H9 (cell line): ENCODE data around the gene GRIN2A. TPM values are rescaled to one million over a fixed set of nuclear protein-coding genes. Genes with fewer than 3 reads are reported as not detected.

ENCODE experiments used
- DNase-seq: peaks from one replicate; pipeline ENCODE4 v3.0.0-alpha.2; 2017
- H2AFZ ChIP-seq: one replicate; pipeline ENCODE4 v1.6.1; 2013; ENCODE audit warnings: mild to moderate bottlenecking, low read length, control low read depth, moderate library complexity
- H2AK5ac ChIP-seq: 2 replicates; pipeline ENCODE4 v1.6.1; 2013; ENCODE audit warnings: low read length, control low read depth, mixed read lengths; ENCODE audit not compliant: insufficient read length
- H2BK120ac ChIP-seq: one replicate; pipeline ENCODE4 v1.6.1; 2013; ENCODE audit warnings: low read depth, mild to moderate bottlenecking, low read length, control low read depth, inconsistent platforms; ENCODE audit not compliant: poor library complexity, severe bottlenecking
- H2BK12ac ChIP-seq: 2 replicates; pipeline ENCODE4 v1.6.1; 2013; ENCODE audit warnings: low read length, control low read depth, mixed read lengths, low read depth; ENCODE audit not compliant: insufficient read length
- H2BK15ac ChIP-seq: 2 replicates; pipeline ENCODE4 v1.6.1; 2013; ENCODE audit warnings: low read depth, low read length, control low read depth
- H2BK20ac ChIP-seq: one replicate; pipeline ENCODE4 v1.6.1; 2013; ENCODE audit warnings: low read depth, mild to moderate bottlenecking, low read length, control low read depth, inconsistent platforms; ENCODE audit not compliant: poor library complexity, severe bottlenecking
- H2BK5ac ChIP-seq: 2 replicates; pipeline ENCODE4 v1.6.1; 2013; ENCODE audit warnings: low read length, control low read depth, mixed read lengths; ENCODE audit not compliant: insufficient read length
- H3K14ac ChIP-seq: 2 replicates; pipeline ENCODE4 v1.6.1; 2013; ENCODE audit warnings: low read length, control low read depth; ENCODE audit not compliant: insufficient read depth
- H3K18ac ChIP-seq: 2 replicates; pipeline ENCODE4 v1.6.1; 2013; ENCODE audit warnings: low read depth, mild to moderate bottlenecking, mixed read lengths, low read length, control low read depth; ENCODE audit not compliant: insufficient read length
- H3K23ac ChIP-seq: 2 replicates; pipeline ENCODE4 v1.6.1; 2013; ENCODE audit warnings: low read length, control low read depth, mixed read lengths, low read depth; ENCODE audit not compliant: insufficient read length
- H3K23me2 ChIP-seq: 2 replicates; pipeline ENCODE4 v1.6.1; 2013; ENCODE audit warnings: low read depth, mild to moderate bottlenecking, mixed read lengths, low read length, control low read depth; ENCODE audit not compliant: insufficient read length, poor library complexity, severe bottlenecking
- H3K27ac ChIP-seq: 2 replicates; pipeline ENCODE4 v1.5.1; 2013; ENCODE audit warnings: low read length, control low read depth, mixed read lengths, low read depth; ENCODE audit not compliant: insufficient read length
- H3K27me3 ChIP-seq: 2 replicates; pipeline ENCODE4 v1.6.1; 2013; ENCODE audit warnings: low read length, control low read depth, inconsistent platforms; ENCODE audit not compliant: insufficient read depth
- H3K4ac ChIP-seq: 2 replicates; pipeline ENCODE4 v1.6.1; 2013; ENCODE audit warnings: low read depth, mild to moderate bottlenecking, control low read depth, inconsistent platforms, low read length, moderate library complexity
- H3K4me1 ChIP-seq: 2 replicates; pipeline ENCODE4 v1.6.1; 2013; ENCODE audit warnings: low read length, control low read depth, inconsistent platforms; ENCODE audit not compliant: insufficient read depth
- H3K4me2 ChIP-seq: 2 replicates; pipeline ENCODE4 v1.6.1; 2013; ENCODE audit warnings: low read length, control low read depth, mixed read lengths; ENCODE audit not compliant: insufficient read length, insufficient read depth
- H3K56ac ChIP-seq: 2 replicates; pipeline ENCODE4 v1.6.1; 2013; ENCODE audit warnings: low read depth, mild to moderate bottlenecking, mixed read lengths, low read length, control low read depth; ENCODE audit not compliant: insufficient read length
- H3K79me1 ChIP-seq: 2 replicates; pipeline ENCODE4 v1.6.1; 2013; ENCODE audit warnings: low read depth, mild to moderate bottlenecking, moderate library complexity, low read length, control low read depth, inconsistent platforms; ENCODE audit not compliant: insufficient read depth, poor library complexity, severe bottlenecking
- H3K79me2 ChIP-seq: 2 replicates; pipeline ENCODE4 v1.6.1; 2013; ENCODE audit warnings: low read length, control low read depth, inconsistent platforms; ENCODE audit not compliant: insufficient read depth
- H3K9ac ChIP-seq: 2 replicates; pipeline ENCODE4 v1.6.1; 2013; ENCODE audit warnings: low read length, control low read depth, mixed read lengths; ENCODE audit not compliant: insufficient read length; ENCODE audit errors: extremely low read depth
- H3K9me3 ChIP-seq: one replicate; pipeline ENCODE4 v1.6.1; 2013; ENCODE audit warnings: low read depth, low read length, inconsistent platforms; ENCODE audit not compliant: control insufficient read depth
- H3T11ph ChIP-seq: one replicate; pipeline ENCODE4 v1.6.1; 2013; ENCODE audit warnings: mild to moderate bottlenecking, low read length, control low read depth, inconsistent platforms
- H4K20me1 ChIP-seq: one replicate; pipeline ENCODE4 v1.6.1; 2013; ENCODE audit not compliant: control insufficient read depth, insufficient read length, insufficient read depth
- H4K5ac ChIP-seq: 2 replicates; pipeline ENCODE4 v1.6.1; 2013; ENCODE audit warnings: low read depth, mild to moderate bottlenecking, mixed read lengths, low read length, control low read depth; ENCODE audit not compliant: insufficient read length
- H4K8ac ChIP-seq: replicated peaks from 2 replicates; pipeline ENCODE4 v1.6.1; 2013; ENCODE audit warnings: low read length, control low read depth, mixed read lengths, low read depth; ENCODE audit not compliant: insufficient read length
- H4K91ac ChIP-seq: 2 replicates; pipeline ENCODE4 v1.6.1; 2013; ENCODE audit warnings: low read depth, mild to moderate bottlenecking, moderate library complexity, mixed read lengths, low read length, control low read depth; ENCODE audit not compliant: insufficient read length
- H3K27ac Mint-ChIP-seq, 3 experiments: 2 replicates in 2 of 3; 3 replicates in 1 of 3; pipeline ENCODE4 v1.8.0; 2020 to 2021; ENCODE audit warnings: mixed read lengths in 3 of 3, mild to moderate bottlenecking in 1 of 3, moderate library complexity in 1 of 3
- H3K27me3 Mint-ChIP-seq: 2 replicates; pipeline ENCODE4 v1.8.0; 2021; ENCODE audit warnings: low read depth, mild to moderate bottlenecking, moderate library complexity, mixed read lengths
- H3K36me3 Mint-ChIP-seq, 3 experiments: 2 replicates in 2 of 3; 3 replicates in 1 of 3; pipeline ENCODE4 v1.8.0; 2020 to 2021; ENCODE audit warnings: low read depth in 3 of 3, mixed read lengths in 3 of 3; ENCODE audit not compliant: insufficient read depth in 1 of 3
- H3K4me1 Mint-ChIP-seq, 2 experiments: 2 replicates each; pipeline ENCODE4 v1.8.0; 2020; ENCODE audit warnings: mixed read lengths in 2 of 2
- H3K4me3 Mint-ChIP-seq, 2 experiments: 2 replicates in 1 of 2; 3 replicates in 1 of 2; pipeline ENCODE4 v1.8.0; 2020 to 2021; ENCODE audit warnings: mild to moderate bottlenecking in 2 of 2, mixed read lengths in 2 of 2, moderate library complexity in 1 of 2
- H3K9me3 Mint-ChIP-seq, 2 experiments: 2 replicates in 1 of 2; 3 replicates in 1 of 2; pipeline ENCODE4 v1.8.0; 2020; ENCODE audit warnings: mild to moderate bottlenecking in 2 of 2, mixed read lengths in 2 of 2, moderate library complexity in 1 of 2
- CTCF ChIP-seq: fragments of 200-600 bp; sonication (generic); conservative IDR thresholded peaks from 3 replicates; pipeline ENCODE4 v1.8.0; 2021; ENCODE audit warnings: antibody characterized with exemption, mild to moderate bottlenecking
- WGBS: extraction: QIAGEN DNeasy Blood & Tissue Kit; methylation state at CpG from one replicate; pipeline ENCODE4 v1.1.7; 2013; ENCODE audit warnings: missing lambda C conversion rate, low lambda C conversion rate, mixed read lengths; ENCODE audit not compliant: insufficient read length; ENCODE audit errors: extremely low coverage; 5-methylcytosine and 5-hydroxymethylcytosine counted together
- total RNA-seq: library from RNA; stranded (reverse); gene quantifications from 2 replicates; pipeline ENCODE4 v1.2.1, GENCODE V29; 2021

GRIN2A gene
- total RNA-seq, 1 experiment from 2014 or later, result 1.5 TPM

- H3T11ph ChIP-seq, result no peak overlapping the region
- no peak overlapping the region for H3K4ac ChIP-seq
- no peaks in the 10 kb centered on the region for H3K79me1 ChIP-seq
- H4K91ac ChIP-seq, result no peak overlapping the region
- no peak overlapping the region for H2BK5ac ChIP-seq
- no peak overlapping the region for H3K27ac ChIP-seq
- no peak overlapping the region for H4K8ac ChIP-seq
- no peak overlapping the region for H3K4me2 ChIP-seq
- H3K4me1 Mint-ChIP-seq, result peaks cover 4 to 6% of the 10 kb centered on the region in 2 experiments
- H3K27me3 Mint-ChIP-seq, result peaks cover 5% of the 10 kb centered on the region; the same call in 1 of the 2 replicates
- H3K36me3 Mint-ChIP-seq, result peaks cover 0 to 2% (median 0%) of the 10 kb centered on the region in 3 experiments; a peak in 1 of 7 replicates
- no peak overlapping the region for H3K23ac ChIP-seq
- no peak overlapping the region for H3K14ac ChIP-seq
- no peak overlapping the region for H2BK120ac ChIP-seq
- H3K4me1 ChIP-seq, result no peaks in the 10 kb centered on the region
- no peaks in the 10 kb centered on the region for H3K9me3 ChIP-seq
- H2BK12ac ChIP-seq, result no peak overlapping the region
- TF ChIP-seq CTCF, result no peak
- no peak overlapping the region for H3K56ac ChIP-seq
- no peaks in the 10 kb centered on the region for H3K27me3 ChIP-seq
- H3K23me2 ChIP-seq, result no peaks in the 10 kb centered on the region
- H2AFZ ChIP-seq, result no peak overlapping the region
- no peak for DNase-seq
- no peak overlapping the region for H2AK5ac ChIP-seq
- H3K27ac Mint-ChIP-seq, result no peak overlapping the region
- no peak overlapping the region for H2BK15ac ChIP-seq
- H3K9me3 Mint-ChIP-seq, result peaks cover 2 to 3% of the 10 kb centered on the region in 2 experiments; a peak in 1 of 5 replicates
- no peak overlapping the region for H3K18ac ChIP-seq
- H3K9ac ChIP-seq, result no peak overlapping the region
- H3K79me2 ChIP-seq, result no peaks in the 10 kb centered on the region
- no CpG with 5 or more reads among the region's 1 CpG for WGBS
- H4K20me1 ChIP-seq, result no peaks in the 10 kb centered on the region
- H3K4me3 Mint-ChIP-seq, result no peak overlapping the region
- no peak overlapping the region for H4K5ac ChIP-seq
- no peak overlapping the region for H2BK20ac ChIP-seq
Observed at GRCh38 chr16:10165643-10166042, 16.6 kb downstream of the GRIN2A start.
